Natural killer cell (primary cell): ENCODE measurements around the gene ZFAND3. TPM values are rescaled to one million over a fixed set of nuclear protein-coding genes. Genes with fewer than 3 reads are reported as not detected.

Source experiments
- ATAC-seq, 3 donors: fragments of 150-1000 bp in 2 of 3; fragments of 200-7000 bp in 1 of 3; cut with Tn5 transposase; 1 replicate in 1 of 3; 2 replicates in 2 of 3; pipeline ENCODE4 v1.10.0; 2021; ENCODE audit warnings: mild to moderate bottlenecking in 2 of 3, moderate library complexity in 2 of 3
- DNase-seq, 2 donors: peaks; one replicate each; pipeline versions ENCODE4 v3.0.0 to v3.0.0-alpha.2; 2013 to 2021; ENCODE audit warnings: mixed read lengths in 1 of 2
- H3K27ac ChIP-seq: one replicate; pipeline ENCODE4 v1.5.1; 2013; ENCODE audit warnings: mild to moderate bottlenecking, low read length
- H3K27me3 ChIP-seq: one replicate; pipeline ENCODE4 v1.6.1; 2013; ENCODE audit warnings: low read length; ENCODE audit not compliant: control insufficient read depth, insufficient read depth
- H3K36me3 ChIP-seq: one replicate; pipeline ENCODE4 v1.6.1; 2013; ENCODE audit warnings: low read length; ENCODE audit not compliant: control insufficient read depth, insufficient read depth
- H3K4me1 ChIP-seq: one replicate; pipeline ENCODE4 v1.6.1; 2013; ENCODE audit warnings: low read length; ENCODE audit not compliant: control insufficient read depth, insufficient read depth
- H3K4me3 ChIP-seq: one replicate; pipeline ENCODE4 v1.5.1; 2013; ENCODE audit warnings: low read length
- H3K9me3 ChIP-seq: one replicate; pipeline ENCODE4 v1.6.1; 2013; ENCODE audit warnings: low read length; ENCODE audit not compliant: control insufficient read depth, insufficient read depth
- H3K27ac Mint-ChIP-seq, 2 donors: one replicate each; pipeline ENCODE4 v1.8.0; 2022; ENCODE audit warnings: mild to moderate bottlenecking in 2 of 2, mixed read lengths in 2 of 2, moderate library complexity in 1 of 2
- H3K27me3 Mint-ChIP-seq, 2 donors: one replicate each; pipeline ENCODE4 v1.8.0; 2022; ENCODE audit warnings: low read depth in 2 of 2, mixed read lengths in 2 of 2
- H3K36me3 Mint-ChIP-seq: one replicate; pipeline ENCODE4 v1.8.0; 2022; ENCODE audit warnings: mixed read lengths
- H3K4me1 Mint-ChIP-seq, 2 donors: one replicate each; pipeline ENCODE4 v1.8.0; 2022; ENCODE audit warnings: mixed read lengths in 2 of 2
- H3K4me3 Mint-ChIP-seq: one replicate; pipeline ENCODE4 v1.8.0; 2022; ENCODE audit warnings: mild to moderate bottlenecking, moderate library complexity, mixed read lengths
- H3K9me3 Mint-ChIP-seq, 2 donors: one replicate each; pipeline ENCODE4 v1.8.0; 2022; ENCODE audit warnings: mixed read lengths in 2 of 2
- CTCF ChIP-seq: fragments of 200-600 bp; IDR thresholded peaks from one replicate; pipeline ENCODE4 v1.8.0; 2022; ENCODE audit warnings: antibody characterized with exemption
- WGBS: methylation state at CpG from one replicate; pipeline ENCODE4 v1.1.7; 2013; ENCODE audit warnings: missing lambda C conversion rate; ENCODE audit not compliant: insufficient coverage; 5-methylcytosine and 5-hydroxymethylcytosine counted together
- intact Hi-C: fragments of 100-400 bp; cut with micrococcal nuclease; formaldehyde crosslinking; loops from one replicate; pipeline ENCODE4 v1.14.2; 2022
- total RNA-seq, 4 donors: library from RNA; stranded (reverse); fragments of 120-200 nt in 1 of 4; gene quantifications; one replicate each; pipeline versions ENCODE4 v1.2.3 to v1.2.4, GENCODE V29; 2013 to 2022

Gene ZFAND3
- total RNA-seq, 3 donors from 2014 or later (not counting 1 experiment from before 2014, with no cell fraction given), result 87.7 to 97.4 (median 90.1) TPM

- ATAC-seq (no peak), DNase-seq (no peak)
- Histone ChIP-seq H3K4me1 (no peaks in the 10 kb centered on the region), H3K27me3 (no peaks in the 10 kb centered on the region), H3K4me3 (no peak overlapping the region), H3K27ac (no peak overlapping the region), H3K9me3 (no peaks in the 10 kb centered on the region), H3K36me3 (no peaks in the 10 kb centered on the region)
- intact Hi-C loops, result no loop called here
- Mint-ChIP-seq H3K4me1 (no peaks in the 10 kb centered on the region), H3K27me3 (peaks cover 8 to 22% of the 10 kb centered on the region in 2 donors), H3K9me3 (no peaks in the 10 kb centered on the region), H3K4me3 (no peak overlapping the region), H3K27ac (no peak overlapping the region), H3K36me3 (no peaks in the 10 kb centered on the region)
- TF ChIP-seq CTCF, result no peak
- WGBS, result 73% methylated on average over 10 of the region's 10 CpGs
Observed at GRCh38 chr6:37777272-37777834, 42.2 kb upstream of the ZFAND3 start.

DNA sequence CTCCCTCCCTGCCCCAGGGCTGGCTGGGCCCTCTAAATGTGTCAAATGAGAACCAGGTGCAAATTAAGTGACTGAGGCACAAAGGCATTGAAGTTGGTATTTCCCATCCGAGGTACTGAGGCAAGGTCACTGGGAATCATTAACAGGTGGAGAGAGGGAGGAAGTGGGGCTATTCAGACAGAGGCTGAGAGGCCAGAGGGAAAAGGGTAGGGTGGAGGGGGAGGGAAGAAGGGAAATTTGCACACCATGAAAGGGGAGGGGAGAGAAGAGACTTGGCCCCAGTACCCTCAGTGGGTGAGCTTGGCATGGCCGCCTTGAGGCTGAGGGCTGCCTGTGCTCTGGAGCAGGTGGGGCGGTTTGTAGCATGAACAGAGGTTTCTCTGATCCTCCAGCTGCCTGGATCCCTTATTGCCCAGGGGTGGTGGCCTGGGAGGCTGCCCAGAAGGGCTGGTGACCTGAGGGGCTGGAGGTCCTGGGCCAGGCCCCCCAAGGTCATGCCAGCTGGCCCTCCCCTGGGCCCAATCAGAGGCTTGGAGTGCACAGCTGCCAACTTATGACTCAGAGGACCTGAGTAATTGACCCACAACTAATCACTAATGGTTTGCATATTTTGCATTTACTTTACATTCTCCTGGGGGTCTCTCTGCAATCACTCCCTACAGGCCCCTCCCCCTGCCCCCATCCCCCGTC lies 40.3 kb upstream of the ZFAND3 start:
- H3K36me3 Mint-ChIP-seq, result no peaks in the 10 kb centered on the region
- no peak for DNase-seq
- H3K27me3 Mint-ChIP-seq, result peaks cover 15 to 24% of the 10 kb centered on the region in 2 donors
- peaks cover 12% of the 10 kb centered on the region for H3K27me3 ChIP-seq
- WGBS, result 93% methylated on average over 4 of the region's 4 CpGs
- no peaks in the 10 kb centered on the region for H3K9me3 Mint-ChIP-seq
- no peak for TF ChIP-seq CTCF
- H3K9me3 ChIP-seq, result no peaks in the 10 kb centered on the region
- H3K4me3 Mint-ChIP-seq, result no peak overlapping the region
- H3K4me3 ChIP-seq, result no peak overlapping the region
- no peak overlapping the region for H3K27ac Mint-ChIP-seq
- ATAC-seq, result no peak
- peaks cover 16 to 18% of the 10 kb centered on the region in 2 donors for H3K4me1 Mint-ChIP-seq
- no peak overlapping the region for H3K27ac ChIP-seq
- intact Hi-C loops, result no loop called here
- H3K36me3 ChIP-seq, result no peaks in the 10 kb centered on the region
- H3K4me1 ChIP-seq, result peaks cover 15% of the 10 kb centered on the region

- TF ChIP-seq CTCF, result no peak
- Histone ChIP-seq H3K4me3 (no peak overlapping the region), H3K27me3 (peaks cover 15% of the 10 kb centered on the region), H3K4me1 (peaks cover 18% of the 10 kb centered on the region), H3K36me3 (no peaks in the 10 kb centered on the region), H3K27ac (no peak overlapping the region), H3K9me3 (no peaks in the 10 kb centered on the region)
- WGBS, result 89% methylated on average over 7 of the region's 7 CpGs
- intact Hi-C loops, result no loop called here
- no peaks in the 10 kb centered on the region for H3K36me3 Mint-ChIP-seq
- no peak overlapping the region for H3K27ac Mint-ChIP-seq
- DNase-seq, result no peak
- H3K4me1 Mint-ChIP-seq, result peaks cover 19 to 24% of the 10 kb centered on the region in 2 donors
- no peak for ATAC-seq
- H3K27me3 Mint-ChIP-seq, result peaks cover 20 to 31% of the 10 kb centered on the region in 2 donors
- H3K9me3 Mint-ChIP-seq, result no peaks in the 10 kb centered on the region
- H3K4me3 Mint-ChIP-seq, result no peak overlapping the region
Observed at GRCh38 chr6:37779902-37780628, 39.5 kb upstream of the ZFAND3 start.
